Kidney (tissue), 14 donors: ENCODE results near the gene MAPRE2. TPM values are rescaled to one million over a fixed set of nuclear protein-coding genes. Genes with fewer than 3 reads are reported as not detected.

Experiments
- DNase-seq, 5 donors: peaks; one replicate each; pipeline ENCODE4 v3.0.0-alpha.2; 2013 to 2020
- FAIRE-seq: peaks from 2 replicates; lab custom pipeline; 2012; peaks lifted over from hg19 to GRCh38; lab: Jason Lieb, UNC
- H3K27ac ChIP-seq, 2 donors: one replicate each; pipeline ENCODE4 v1.7.0; 2013; ENCODE audit warnings: low read depth in 2 of 2, low read length in 2 of 2, inconsistent platforms in 1 of 2
- H3K27me3 ChIP-seq: one replicate; pipeline ENCODE4 v1.7.1; 2013; ENCODE audit warnings: low read length, inconsistent platforms; ENCODE audit not compliant: control insufficient read depth, insufficient read depth
- H3K36me3 ChIP-seq, 3 donors: one replicate each; pipeline versions ENCODE4 v1.7.0 to v1.7.1; 2013; ENCODE audit warnings: low read length in 3 of 3, control low read depth in 1 of 3, inconsistent platforms in 1 of 3; ENCODE audit not compliant: insufficient read depth in 3 of 3, control insufficient read depth in 2 of 3
- H3K4me1 ChIP-seq, 3 donors: one replicate each; pipeline versions ENCODE4 v1.7.0 to v1.7.1; 2013; ENCODE audit warnings: low read length in 3 of 3, inconsistent platforms in 1 of 3, low read depth in 1 of 3; ENCODE audit not compliant: control insufficient read depth in 2 of 3, insufficient read depth in 2 of 3
- H3K4me3 ChIP-seq, 3 donors: one replicate each; pipeline versions ENCODE4 v1.7.0 to v1.8.1; 2013; ENCODE audit warnings: low read length in 3 of 3, control low read depth in 1 of 3, inconsistent platforms in 1 of 3
- H3K9ac ChIP-seq, 3 donors: one replicate each; pipeline versions ENCODE4 v1.7.0 to v1.7.1; 2013; ENCODE audit warnings: low read length in 3 of 3, control low read depth in 1 of 3, inconsistent platforms in 1 of 3
- H3K9me3 ChIP-seq, 3 donors: one replicate each; pipeline versions ENCODE4 v1.7.0 to v1.7.1; 2013; ENCODE audit warnings: low read length in 3 of 3, control low read depth in 1 of 3, inconsistent platforms in 1 of 3; ENCODE audit not compliant: control insufficient read depth in 2 of 3, insufficient read depth in 1 of 3
- CTCF ChIP-seq: IDR thresholded peaks from 3 replicates; pipeline ENCODE4 v1.5.1; 2012; ENCODE audit warnings: mild to moderate bottlenecking, moderate library complexity, borderline replicate concordance; ENCODE audit not compliant: insufficient read depth; ENCODE audit errors: extremely low read depth
- intact Hi-C: fragments of 100-400 bp; cut with DNase I; formaldehyde crosslinking; loops from one replicate; pipeline ENCODE4 v1.11.1; 2022
- polyA plus RNA-seq: library from polyadenylated mRNA; stranded (reverse); fragments of 350-450 nt; fragmentation: Illumina TruSeq; extraction: RNeasy Lipid Tissue Mini Kit (QIAGEN cat#74804); gene quantifications from one replicate; pipeline ENCODE4 v1.2.3, GENCODE V29; 2014; ENCODE audit warnings: low read depth, low replicate concordance; ENCODE audit not compliant: insufficient read depth
- total RNA-seq: library from RNA; stranded (reverse); fragmentation: NEBNext Ultra II Directional; extraction: Animal tissue kit (Norgen Biotek cat#: 25700); gene quantifications from one replicate; pipeline ENCODE4 v1.2.1, GENCODE V29; 2021
- donor health status: control.
- donor health status: control.
- donor health status: control.
- donor health status: control.
- donor health status: control.
- donor health status: DM: yes; HTN: yes; CAD: no.
- donor health status: Normal renal cell carcinoma (clear cell type).

MAPRE2 gene
- total and polyA plus RNA-seq, 2 donors from 2014 or later, result 15.2 to 30.2 TPM

- intact Hi-C loops, result no loop called here
- no peak overlapping the region for H3K9ac ChIP-seq
- H3K36me3 ChIP-seq, result peaks cover 0 to 16% (median 8%) of the 10 kb centered on the region in 3 donors
- no peaks in the 10 kb centered on the region for H3K27me3 ChIP-seq
- DNase-seq (no peak), FAIRE-seq (no peak)
- peaks cover 0 to 8% (median 0%) of the 10 kb centered on the region in 3 donors for H3K4me1 ChIP-seq
- H3K27ac ChIP-seq, result no peak overlapping the region
- no peak overlapping the region for H3K4me3 ChIP-seq
- no peak for TF ChIP-seq CTCF
- no peaks in the 10 kb centered on the region for H3K9me3 ChIP-seq
Measured at GRCh38 chr18:35136248-35136647, 95.0 kb downstream of the MAPRE2 start.

GRCh38 chr18:35136885-35137284 lies 95.7 kb downstream of the MAPRE2 start:
- Histone ChIP-seq H3K27ac (no peak overlapping the region), H3K9me3 (no peaks in the 10 kb centered on the region), H3K4me3 (no peak overlapping the region), H3K4me1 (peaks cover 0 to 3% (median 0%) of the 10 kb centered on the region in 3 donors), H3K9ac (no peak overlapping the region), H3K36me3 (peaks cover 0 to 16% (median 8%) of the 10 kb centered on the region in 3 donors), H3K27me3 (no peaks in the 10 kb centered on the region)
- TF ChIP-seq CTCF, result no peak
- intact Hi-C loops, result no loop called here
- DNase-seq, result no peak
- no peak for FAIRE-seq

GRCh38 chr18:35137632-35138031 lies 96.4 kb downstream of the MAPRE2 start:
- intact Hi-C loops, result no loop called here
- DNase-seq, result no peak
- H3K27me3 ChIP-seq, result no peaks in the 10 kb centered on the region
- TF ChIP-seq CTCF, result no peak
- no peaks in the 10 kb centered on the region for H3K9me3 ChIP-seq
- H3K4me1 ChIP-seq, result peaks cover 0 to 5% (median 4%) of the 10 kb centered on the region in 3 donors
- no peak overlapping the region for H3K9ac ChIP-seq
- no peak overlapping the region for H3K27ac ChIP-seq
- no peak for FAIRE-seq
- H3K36me3 ChIP-seq, result peaks cover 0 to 16% (median 3%) of the 10 kb centered on the region in 3 donors
- no peak overlapping the region for H3K4me3 ChIP-seq

GRCh38 chr18:35138773-35139172 lies 97.6 kb downstream of the MAPRE2 start:
- no peak overlapping the region for H3K27ac ChIP-seq
- no peak for TF ChIP-seq CTCF
- no peak overlapping the region for H3K4me3 ChIP-seq
- no peaks in the 10 kb centered on the region for H3K9me3 ChIP-seq
- FAIRE-seq (no peak), DNase-seq (no peak)
- peaks cover 0 to 5% (median 4%) of the 10 kb centered on the region in 3 donors for H3K4me1 ChIP-seq
- H3K27me3 ChIP-seq, result no peaks in the 10 kb centered on the region
- H3K9ac ChIP-seq, result no peak overlapping the region
- intact Hi-C loops, result no loop called here
- H3K36me3 ChIP-seq, result peaks cover 0 to 16% (median 3%) of the 10 kb centered on the region in 3 donors
